GM12892 (cell line): ENCODE results near the gene SPATA2.
"Not testable (repeated sequence)": the region's sequence is repeated elsewhere in the genome, so short reads cannot be mapped to it uniquely, and the experiment has no call there.

Experiments used
- DNase-seq: peaks from one replicate; pipeline ENCODE4 v3.0.0; 2011; ENCODE audit not compliant: insufficient read length
- FAIRE-seq: peaks from 2 replicates; lab custom pipeline; 2011; peaks lifted over from hg19 to GRCh38; lab: Jason Lieb, UNC
- POLR2A ChIP-seq: IDR thresholded peaks from 2 replicates; pipeline ENCODE4 v1.6.1; 2011; ENCODE audit warnings: low read depth, low read length, control low read depth
- POLR2AphosphoS5 ChIP-seq: IDR thresholded peaks from 2 replicates; pipeline ENCODE4 v1.6.1; 2011; ENCODE audit warnings: low read depth, low read length, control low read depth
- TAF1 ChIP-seq: IDR thresholded peaks from 2 replicates; pipeline ENCODE4 v1.6.1; 2011; ENCODE audit warnings: low read depth, mild to moderate bottlenecking, control low read depth, low read length, borderline replicate concordance

Gene SPATA2

GRCh38 chr20:49868964-49869363, 46.4 kb downstream of the SPATA2 start:
- FAIRE-seq (no peak), DNase-seq (no peak)
- no peak for TF ChIP-seq TAF1
- no peak for TF ChIP-seq POLR2AphosphoS5
- TF ChIP-seq POLR2A: no peak

- TF ChIP-seq TAF1 (no peak), POLR2AphosphoS5 (no peak), POLR2A (no peak)
- DNase-seq (no peak), FAIRE-seq (no peak)
Measured at GRCh38 chr20:49868538-49868937, 46.8 kb downstream of the SPATA2 start.

GRCh38 chr20:49867453-49868215, 47.7 kb downstream of the SPATA2 start:
- TF ChIP-seq POLR2A (peak; percentile 38; the same call in 1 of the 2 replicates), POLR2AphosphoS5 (no peak), TAF1 (no peak)
- FAIRE-seq (peak; percentile 67), DNase-seq (no peak)

GRCh38 chr20:49866051-49866450, 49.3 kb downstream of the SPATA2 start:
- no peak for TF ChIP-seq POLR2AphosphoS5
- peak; percentile 50; the same call in 1 of the 2 replicates for TF ChIP-seq POLR2A
- DNase-seq: no peak
- FAIRE-seq: peak; percentile 74

GRCh38 chr20:49865559-49865958, 49.8 kb downstream of the SPATA2 start:
- TF ChIP-seq POLR2AphosphoS5 (peak; percentile 26), TAF1 (no peak), POLR2A (peak; percentile 44; the same call in 1 of the 2 replicates)
- DNase-seq (no peak), FAIRE-seq (no peak)

GRCh38 chr20:49863666-49864065, 51.7 kb downstream of the SPATA2 start:
- TF ChIP-seq POLR2AphosphoS5 (no peak), TAF1 (no peak), POLR2A (no peak)
- DNase-seq (no peak), FAIRE-seq (no peak)

GRCh38 chr20:49862607-49863200, 52.6 kb downstream of the SPATA2 start:
- no peak for DNase-seq
- no peak for FAIRE-seq
- TF ChIP-seq POLR2AphosphoS5 (no peak), TAF1 (no peak), POLR2A (no peak)

- not testable (repeated sequence) for FAIRE-seq, DNase-seq
Measured at GRCh38 chr20:49861232-49861631, 54.1 kb downstream of the SPATA2 start.

GRCh38 chr20:49859807-49860206, 55.5 kb downstream of the SPATA2 start:
- no peak for TF ChIP-seq POLR2AphosphoS5
- no peak for TF ChIP-seq POLR2A
- TF ChIP-seq TAF1: no peak
- DNase-seq (no peak), FAIRE-seq (no peak)

GRCh38 chr20:49859011-49859410, 56.3 kb downstream of the SPATA2 start:
- no peak for DNase-seq
- TF ChIP-seq POLR2A (no peak), POLR2AphosphoS5 (no peak), TAF1 (no peak)
- FAIRE-seq: no peak

GRCh38 chr20:49858076-49858585, 57.2 kb downstream of the SPATA2 start:
- FAIRE-seq: no peak
- no peak for TF ChIP-seq TAF1
- no peak for TF ChIP-seq POLR2A
- no peak for TF ChIP-seq POLR2AphosphoS5
- no peak for DNase-seq

- DNase-seq: no peak
- TF ChIP-seq POLR2A (no peak), POLR2AphosphoS5 (no peak), TAF1 (no peak)
- no peak for FAIRE-seq
Measured at GRCh38 chr20:49856904-49857303, 58.4 kb downstream of the SPATA2 start.
